AG04449 (cell line): ENCODE results near the gene GALNT2.
A peak's percentile ranks its signal among the peaks of the same experiment; 100 is the strongest.

Source experiments
- CTCF ChIA-PET: fragments of 350-600 bp; formaldehyde crosslinking; extraction: SDS; loops from one replicate; lab custom pipeline; 2021; ENCODE audit warnings: antibody characterized with exemption; lab: Yijun Ruan, JAX
- POLR2A ChIA-PET: fragments of 400-600, 350-600 bp; formaldehyde crosslinking; extraction: SDS; loops from one replicate; lab custom pipeline; 2020; ENCODE audit warnings: antibody characterized with exemption, inconsistent platforms; lab: Yijun Ruan, JAX
- DNase-seq: peaks from one replicate; pipeline ENCODE4 v3.0.0-alpha.2; 2010; ENCODE audit warnings: low read depth, low spot score
- H3K4me3 ChIP-seq: 2 replicates; pipeline ENCODE4 v1.5.1; 2011; ENCODE audit warnings: low read depth, mild to moderate bottlenecking, control low read depth, low read length
- CTCF ChIP-seq: IDR thresholded peaks from one replicate; pipeline ENCODE4 v1.5.1; 2011; ENCODE audit warnings: mild to moderate bottlenecking, moderate library complexity, low read length, control low read depth, inconsistent platforms; ENCODE audit not compliant: insufficient read depth; ENCODE audit errors: missing control alignments

The GALNT2 gene

GRCh38 chr1:230112782-230113181, 45.7 kb downstream of the GALNT2 start:
- DNase-seq = no peak
- ChIA-PET CTCF (interaction anchor here (0.7 to 1.5 kb wide), 3 partner anchors 17 to 24 kb away, joined by 3 to 5 read pairs (median 4); no protein-coding TSS in a partner anchor), POLR2A (no interaction called here)
- H3K4me3 ChIP-seq = no peak overlapping the region
- no peak for TF ChIP-seq CTCF

DNA sequence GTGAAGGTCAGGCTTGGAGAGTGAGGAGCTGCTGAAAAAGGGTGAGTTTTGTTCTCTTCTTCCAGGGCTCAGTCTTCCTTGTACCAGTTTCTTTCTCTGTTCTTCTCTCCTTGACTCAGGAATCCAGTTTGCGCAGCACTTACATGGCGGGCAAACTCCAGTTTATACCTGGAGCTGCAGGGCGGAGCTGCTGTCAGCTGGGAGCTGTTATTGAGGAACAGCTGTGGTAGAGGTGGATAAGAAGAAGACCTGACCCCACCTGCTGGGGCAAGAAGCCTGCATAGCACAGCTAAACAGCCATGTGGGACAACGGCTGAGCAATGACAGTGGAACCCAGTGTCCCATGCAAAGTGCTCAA, 46.2 kb downstream of the GALNT2 start:
- no peak overlapping the region for H3K4me3 ChIP-seq
- no peak for TF ChIP-seq CTCF
- ChIA-PET POLR2A (interaction anchor here (2.0 kb wide), 1 partner anchor 8 kb away, joined by 5 read pairs; no protein-coding TSS in a partner anchor), CTCF (interaction anchor here (1.4 to 1.5 kb wide), 2 partner anchors 16 to 24 kb away, joined by 4 to 5 read pairs; no protein-coding TSS in a partner anchor)
- DNase-seq = no peak

DNA sequence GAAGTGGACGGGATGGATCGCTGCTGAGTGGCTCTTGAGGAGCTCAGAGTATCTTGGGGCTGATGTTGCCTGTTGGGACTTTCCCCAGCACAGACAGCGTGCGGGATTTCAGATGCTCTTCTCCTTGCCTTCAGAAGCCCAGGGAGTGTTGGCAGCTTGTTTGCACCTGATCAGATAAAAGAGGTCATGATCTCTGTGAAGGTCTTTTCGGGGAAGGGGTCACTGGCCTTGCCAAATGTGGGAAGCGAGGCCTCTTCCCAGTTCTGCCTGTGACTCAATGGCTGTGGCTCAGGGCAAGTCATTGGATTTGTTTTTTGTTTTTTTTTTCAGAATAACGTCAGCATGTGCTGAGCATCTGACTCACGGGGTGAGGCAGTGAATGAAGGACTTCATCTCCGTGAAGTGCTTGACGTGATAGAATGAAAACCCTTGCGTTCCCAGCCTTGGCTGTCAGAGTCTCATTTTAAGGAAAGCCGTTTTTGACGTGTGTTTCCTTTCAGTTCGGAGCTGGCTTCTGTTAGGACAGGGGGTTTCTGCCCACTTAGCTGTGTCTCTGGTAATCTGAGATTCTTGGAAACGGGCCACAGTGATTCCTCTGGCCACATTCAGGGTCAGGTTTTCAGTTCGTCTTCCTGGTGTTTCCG, 46.7 kb downstream of the GALNT2 start:
- TF ChIP-seq CTCF = no peak
- DNase-seq = peak; percentile 91
- ChIA-PET POLR2A (interaction anchor here (2.0 kb wide), 1 partner anchor 8 kb away, joined by 5 read pairs; no protein-coding TSS in a partner anchor), CTCF (interaction anchor here (1.4 to 1.5 kb wide), 3 partner anchors 9 to 23 kb away, joined by 4 to 5 read pairs (median 4); no protein-coding TSS in a partner anchor)
- peak overlapping the region; percentile 34 for H3K4me3 ChIP-seq

- no peak for TF ChIP-seq CTCF
- ChIA-PET CTCF (interaction anchor here (1.4 to 1.5 kb wide), 3 partner anchors 9 to 23 kb away, joined by 4 to 5 read pairs (median 4); no protein-coding TSS in a partner anchor), POLR2A (interaction anchor here (1.0 to 2.0 kb wide), 2 partner anchors 9 to 11 kb away, joined by 3 to 5 read pairs; no protein-coding TSS in a partner anchor)
- DNase-seq = no peak
- H3K4me3 ChIP-seq = peak overlapping the region; percentile 34
Observed at GRCh38 chr1:230114237-230114651, 47.2 kb downstream of the GALNT2 start.

GRCh38 chr1:230117694-230118093, 50.7 kb downstream of the GALNT2 start:
- H3K4me3 ChIP-seq = no peak overlapping the region
- POLR2A ChIA-PET = no interaction called here
- no peak for TF ChIP-seq CTCF
- DNase-seq = no peak
- CTCF ChIA-PET = no interaction called here

DNA sequence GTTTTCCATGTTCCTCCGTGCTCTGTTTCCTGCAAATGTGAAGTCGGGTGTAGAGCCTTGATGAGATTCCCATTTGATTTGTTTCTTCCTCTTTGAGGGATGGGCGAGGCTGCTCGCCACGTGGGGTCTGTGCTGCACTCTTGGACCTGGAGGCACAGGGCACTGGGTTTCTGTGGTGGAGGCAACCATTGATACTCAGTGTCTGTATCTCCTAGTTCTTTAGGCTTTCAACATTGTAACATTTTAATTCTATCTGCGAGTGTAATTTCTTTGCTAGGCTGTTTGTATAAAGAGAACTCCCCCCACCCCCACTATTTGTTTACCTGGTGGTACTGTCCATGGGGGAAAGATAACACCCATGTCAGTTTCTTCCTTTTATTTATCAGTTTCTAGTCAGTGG, 52.3 kb downstream of the GALNT2 start:
- CTCF ChIA-PET = interaction anchor here (1.1 to 1.9 kb wide), 4 partner anchors 10 to 146 kb away, joined by 3 to 6 read pairs (median 4); no protein-coding TSS in a partner anchor
- DNase-seq = no peak
- TF ChIP-seq CTCF = no peak
- POLR2A ChIA-PET = no interaction called here
- no peak overlapping the region for H3K4me3 ChIP-seq
